SK-N-SH (cell line): ENCODE measurements around the gene SLC25A21. TPM values are rescaled to one million over a fixed set of nuclear protein-coding genes. Genes with fewer than 3 reads are reported as not detected.

ENCODE experiments used
- CTCF ChIA-PET: fragments of 300-600, 350-600 bp; formaldehyde crosslinking; extraction: SDS; loops from one replicate; lab custom pipeline; 2021; lab: Yijun Ruan, JAX
- POLR2A ChIA-PET: fragments of 350-600 bp; sonication (Branson Sonifier 250); formaldehyde crosslinking; extraction: SDS; loops from one replicate; lab custom pipeline; 2020; ENCODE audit warnings: antibody characterized with exemption, inconsistent platforms; lab: Yijun Ruan, JAX
- DNase-seq: peaks from one replicate; pipeline ENCODE4 v3.0.0; 2012
- H2AFZ ChIP-seq: fragments of 200-600 bp; sonication (generic); 2 replicates; pipeline ENCODE4 v1.8.1; 2016; ENCODE audit warnings: antibody characterized with exemption, mild to moderate bottlenecking, low read depth
- H3F3A ChIP-seq: fragments of 200-600 bp; sonication (generic); replicated peaks from 2 replicates; pipeline ENCODE3; 2016; ENCODE audit warnings: antibody characterized with exemption, mild to moderate bottlenecking; ENCODE audit not compliant: insufficient read depth
- H3K27ac ChIP-seq, 2 experiments: fragments of 200-500 bp in 1 of 2; fragments of 200-600 bp in 1 of 2; sonication (Bioruptor generic) in 1 of 2; sonication (generic), shearing (Covaris generic) in 1 of 2; 2 replicates each; pipeline versions ENCODE4 v1.5.1 to v1.6.1; 2014 to 2016; ENCODE audit warnings: low read depth in 2 of 2, inconsistent platforms in 1 of 2, low read length in 1 of 2, mild to moderate bottlenecking in 1 of 2, mixed read lengths in 1 of 2
- H3K27me3 ChIP-seq: fragments of 200-600 bp; sonication (generic), shearing (Covaris generic); 2 replicates; pipeline ENCODE4 v1.6.1; 2016; ENCODE audit warnings: mixed run types; ENCODE audit not compliant: insufficient read depth
- H3K36me3 ChIP-seq, 2 experiments: fragments of 200-500 bp in 1 of 2; fragments of 200-600 bp in 1 of 2; sonication (Bioruptor generic) in 1 of 2; sonication (generic) in 1 of 2; replicated peaks in 1 of 2; 2 replicates each; pipeline versions ENCODE3 to v1.5.1; 2014 to 2016; ENCODE audit warnings: low read length in 1 of 2, mild to moderate bottlenecking in 1 of 2; ENCODE audit not compliant: insufficient read depth in 2 of 2, control insufficient read depth in 1 of 2
- H3K4me1 ChIP-seq, 2 experiments: fragments of 200-500 bp in 1 of 2; fragments of 200-600 bp in 1 of 2; sonication (Bioruptor generic) in 1 of 2; sonication (generic), shearing (Covaris generic) in 1 of 2; 2 replicates each; pipeline versions ENCODE4 v1.5.1 to v1.6.1; 2014 to 2016; ENCODE audit warnings: low read depth in 1 of 2, low read length in 1 of 2, mixed run types in 1 of 2; ENCODE audit not compliant: insufficient read depth in 2 of 2, control insufficient read depth in 1 of 2
- H3K4me2 ChIP-seq: fragments of 200-600 bp; sonication (generic), shearing (Covaris generic); 2 replicates; pipeline ENCODE4 v1.6.1; 2017; ENCODE audit warnings: mixed run types
- H3K4me3 ChIP-seq, 2 experiments: fragments of 200-500 bp in 1 of 2; fragments of 200-600 bp in 1 of 2; sonication (Bioruptor generic) in 1 of 2; sonication (generic), shearing (Covaris generic) in 1 of 2; 2 replicates each; pipeline versions ENCODE4 v1.5.1 to v1.8.1; 2014 to 2016; ENCODE audit warnings: low read depth in 2 of 2, inconsistent platforms in 1 of 2, low read length in 1 of 2, mild to moderate bottlenecking in 1 of 2, mixed read lengths in 1 of 2, moderate library complexity in 1 of 2
- H3K79me2 ChIP-seq: fragments of 200-600 bp; sonication (generic); 2 replicates; pipeline ENCODE4 v1.8.1; 2017; ENCODE audit warnings: mild to moderate bottlenecking; ENCODE audit not compliant: insufficient read depth
- H3K9ac ChIP-seq: fragments of 200-600 bp; sonication (generic); 2 replicates; pipeline ENCODE4 v1.6.1; 2017; ENCODE audit warnings: mixed run types
- H3K9me2 ChIP-seq: fragments of 200-600 bp; sonication (generic); 2 replicates; pipeline ENCODE4 v1.6.1; 2017; ENCODE audit warnings: mixed run types
- H3K9me3 ChIP-seq: fragments of 200-600 bp; sonication (generic); 2 replicates; pipeline ENCODE4 v1.6.1; 2017; ENCODE audit warnings: mixed run types, mild to moderate bottlenecking, moderate library complexity
- H4K20me1 ChIP-seq: fragments of 200-600 bp; sonication (generic); 2 replicates; pipeline ENCODE4 v1.6.1; 2017; ENCODE audit warnings: mild to moderate bottlenecking, mixed run types; ENCODE audit not compliant: insufficient read depth
- CHD2 ChIP-seq: fragments of 150-350 bp; IDR thresholded peaks from 2 replicates; pipeline ENCODE4 v1.6.1; 2018; ENCODE audit warnings: low read length; ENCODE audit not compliant: partially characterized antibody
- CTCF ChIP-seq: fragments of 200-600 bp; sonication (generic); IDR thresholded peaks from 2 replicates; pipeline ENCODE4 v1.6.1; 2017; ENCODE audit warnings: antibody characterized with exemption, mild to moderate bottlenecking, moderate library complexity
- EP300 ChIP-seq, 2 experiments: IDR thresholded peaks; 2 replicates each; pipeline versions ENCODE4 v1.4.0 to v1.6.1; 2012; ENCODE audit warnings: borderline replicate concordance in 1 of 2, low read depth in 1 of 2, low read length in 1 of 2
- FOSL2 ChIP-seq: IDR thresholded peaks from 2 replicates; pipeline ENCODE4 v1.4.0; 2012; ENCODE audit warnings: low read depth, mild to moderate bottlenecking, moderate library complexity, borderline replicate concordance
- FOXJ3 ChIP-seq: sonication (generic); formaldehyde crosslinking; IDR thresholded peaks from 2 replicates; pipeline ENCODE4 v1.5.1; 2020; ENCODE audit warnings: mild to moderate bottlenecking, missing genetic modification reagents
- GABPA ChIP-seq: IDR thresholded peaks from 2 replicates; pipeline ENCODE4 v1.4.0; 2012; ENCODE audit warnings: low read depth, mild to moderate bottlenecking
- GATA2 ChIP-seq: sonication (generic); formaldehyde crosslinking; IDR thresholded peaks from 2 replicates; pipeline ENCODE4 v1.5.0; 2020; ENCODE audit warnings: mild to moderate bottlenecking, missing genetic modification reagents
- JUND ChIP-seq: IDR thresholded peaks from 2 replicates; pipeline ENCODE4 v1.4.0; 2012
- MXI1 ChIP-seq: IDR thresholded peaks from 2 replicates; pipeline ENCODE4 v1.6.1; 2012; ENCODE audit warnings: mild to moderate bottlenecking, low read depth, low read length, improper control_type of control experiment
- RAD21 ChIP-seq: IDR thresholded peaks from 2 replicates; pipeline ENCODE4 v1.6.1; 2012; ENCODE audit warnings: mild to moderate bottlenecking, low read length
- RCOR1 ChIP-seq: fragments of 150-350 bp; IDR thresholded peaks from 2 replicates; pipeline ENCODE4 v1.6.1; 2017; ENCODE audit warnings: antibody characterized with exemption, low read length
- RFX5 ChIP-seq: IDR thresholded peaks from 2 replicates; pipeline ENCODE4 v1.6.1; 2012; ENCODE audit warnings: mild to moderate bottlenecking, improper control_type of control experiment, low read length
- SMC3 ChIP-seq: IDR thresholded peaks from 2 replicates; pipeline ENCODE4 v1.6.1; 2012; ENCODE audit warnings: low read depth, low read length, improper control_type of control experiment
- TAF1 ChIP-seq: IDR thresholded peaks from 2 replicates; pipeline ENCODE4 v1.6.1; 2012; ENCODE audit warnings: low read depth, mild to moderate bottlenecking, low read length, moderate library complexity, borderline replicate concordance
- TCF12 ChIP-seq: IDR thresholded peaks from 2 replicates; pipeline ENCODE4 v1.4.0; 2012
- TEAD4 ChIP-seq: IDR thresholded peaks from 2 replicates; pipeline ENCODE4 v1.4.0; 2012; ENCODE audit warnings: mild to moderate bottlenecking, borderline replicate concordance; ENCODE audit not compliant: insufficient read depth
- USF1 ChIP-seq: IDR thresholded peaks from 2 replicates; pipeline ENCODE4 v1.4.0; 2012; ENCODE audit warnings: low read depth, borderline replicate concordance
- USF2 ChIP-seq: fragments of 150-350 bp; IDR thresholded peaks from 2 replicates; pipeline ENCODE4 v1.6.1; 2017; ENCODE audit warnings: antibody characterized with exemption, low read length, low read depth, borderline replicate concordance
- YY1 ChIP-seq: IDR thresholded peaks from 2 replicates; pipeline ENCODE4 v1.4.0; 2012; ENCODE audit warnings: low read depth, mild to moderate bottlenecking
- ZBTB33 ChIP-seq: IDR thresholded peaks from 2 replicates; pipeline ENCODE4 v1.4.0; 2012; ENCODE audit warnings: low read depth, borderline replicate concordance
- WGBS: methylation state at CpG from one replicate; pipeline ENCODE4 v1.1.6; 2017; ENCODE audit warnings: low lambda C conversion rate; 5-methylcytosine and 5-hydroxymethylcytosine counted together
- polyA plus RNA-seq, 3 experiments: library from polyadenylated mRNA; depleted of rRNA; stranded (reverse); fragments of >200 nt; gene quantifications; 2 replicates each; pipeline ENCODE4 v1.2.3, GENCODE V29; 2012

SLC25A21 gene
- polyA plus RNA-seq, 1 of the 3 experiments (the other 2 are of a cell fraction): not detected

GRCh38 chr14:36662543-36663403, 509.6 kb downstream of the SLC25A21 start:
- Histone ChIP-seq H3K27me3 (peaks cover 76% of the 10 kb centered on the region), H3K27ac (no peak overlapping the region), H3K4me1 (no peaks in the 10 kb centered on the region; a peak in 1 of 4 replicates), H3K4me3 (no peak overlapping the region), H4K20me1 (no peaks in the 10 kb centered on the region), H3K4me2 (no peak overlapping the region), H3K9ac (no peak overlapping the region), H3F3A (no peaks in the 10 kb centered on the region), H3K9me2 (no peaks in the 10 kb centered on the region), H3K9me3 (no peaks in the 10 kb centered on the region), H3K36me3 (no peaks in the 10 kb centered on the region), H3K79me2 (no peaks in the 10 kb centered on the region), H2AFZ (no peak overlapping the region)
- POLR2A ChIA-PET: no interaction called here
- DNase-seq: no peak
- 15% methylated on average over 6 of the region's 71 CpGs for WGBS
- no peak for TF ChIP-seq USF2
- no peak for TF ChIP-seq GATA2
- TF ChIP-seq TEAD4: no peak
- no peak for TF ChIP-seq JUND
- TF ChIP-seq ZBTB33: no peak
- no peak for TF ChIP-seq TAF1
- TF ChIP-seq CTCF: no peak
- TF ChIP-seq RCOR1: no peak
- TF ChIP-seq RAD21: no peak
- no peak for TF ChIP-seq TCF12
- no peak for TF ChIP-seq RFX5
- no peak for TF ChIP-seq FOSL2
- TF ChIP-seq MXI1: no peak
- no peak for TF ChIP-seq CHD2
- no peak for TF ChIP-seq SMC3
- no peak for TF ChIP-seq FOXJ3 (CRISPR knock-in tag)
- TF ChIP-seq USF1: no peak
- no peak for TF ChIP-seq YY1
- TF ChIP-seq EP300 (IDR thresholded peaks at IDR 0.05; ENCODE audit: borderline replicate concordance in 1 of 2, low read depth in 1 of 2, low read length in 1 of 2): no peak
- no peak for TF ChIP-seq GABPA
- CTCF ChIA-PET: interaction anchor here (1.1 kb wide), 1 partner anchor 14 kb away, joined by 3 read pairs; no protein-coding TSS in a partner anchor
